CD14-positive monocyte (primary cell): ENCODE data around the gene NRAS. TPM values are rescaled to one million over a fixed set of nuclear protein-coding genes. Genes with fewer than 3 reads are reported as not detected.

ENCODE experiments used
- DNase-seq, 3 donors: peaks; one replicate each; pipeline ENCODE4 v3.0.0-alpha.2; 2011 to 2022
- H2AFZ ChIP-seq: 2 replicates; pipeline ENCODE4 v1.6.0; 2012; ENCODE audit warnings: mild to moderate bottlenecking, low read depth, low read length, inconsistent platforms; ENCODE audit not compliant: insufficient read depth, poor library complexity, severe bottlenecking
- H3K27ac ChIP-seq, 2 donors: 1 replicate in 1 of 2; 2 replicates in 1 of 2; pipeline ENCODE4 v1.5.1; 2012 to 2013; ENCODE audit warnings: low read length in 2 of 2, control low read depth in 1 of 2, inconsistent platforms in 1 of 2, low read depth in 1 of 2, mild to moderate bottlenecking in 1 of 2
- H3K27me3 ChIP-seq, 2 donors: one replicate each; pipeline versions ENCODE4 v1.6.0 to v1.6.1; 2011 to 2013; ENCODE audit warnings: low read length in 2 of 2; ENCODE audit not compliant: control insufficient read depth in 2 of 2, insufficient read depth in 2 of 2
- H3K36me3 ChIP-seq, 2 donors: replicated peaks in 1 of 2; 1 replicate in 1 of 2; 2 replicates in 1 of 2; pipeline versions ENCODE4 v1.5.1 to v1.6.1; 2012 to 2013; ENCODE audit warnings: low read length in 2 of 2, control low read depth in 1 of 2, inconsistent platforms in 1 of 2, mild to moderate bottlenecking in 1 of 2; ENCODE audit not compliant: insufficient read depth in 2 of 2, control insufficient read depth in 1 of 2
- H3K4me1 ChIP-seq, 2 donors: 1 replicate in 1 of 2; 2 replicates in 1 of 2; pipeline versions ENCODE4 v1.5.1 to v1.6.1; 2012 to 2013; ENCODE audit warnings: low read length in 2 of 2, control low read depth in 1 of 2, inconsistent platforms in 1 of 2, mild to moderate bottlenecking in 1 of 2, moderate library complexity in 1 of 2; ENCODE audit not compliant: insufficient read depth in 2 of 2, control insufficient read depth in 1 of 2
- H3K4me2 ChIP-seq: replicated peaks from 2 replicates; pipeline ENCODE3; 2012; ENCODE audit warnings: low read length, moderate library complexity, mild to moderate bottlenecking; ENCODE audit not compliant: poor library complexity, severe bottlenecking; ENCODE audit errors: extremely low read depth
- H3K4me3 ChIP-seq, 3 experiments: fragments of 200-600 bp in 1 of 3; sonication (generic) in 1 of 3; replicated peaks in 1 of 3; 1 replicate in 2 of 3; 2 replicates in 1 of 3; pipeline ENCODE4 v1.5.1; 2011 to 2013; ENCODE audit warnings: low read length in 3 of 3, mild to moderate bottlenecking in 3 of 3, control low read depth in 2 of 3, low read depth in 2 of 3, inconsistent platforms in 1 of 3, moderate library complexity in 1 of 3
- H3K79me2 ChIP-seq: 2 replicates; pipeline ENCODE4 v1.6.0; 2012; ENCODE audit warnings: mild to moderate bottlenecking, control low read depth, inconsistent platforms, low read length, moderate library complexity; ENCODE audit not compliant: insufficient read depth
- H3K9ac ChIP-seq: 2 replicates; pipeline ENCODE4 v1.6.0; 2017; ENCODE audit warnings: low read length, mild to moderate bottlenecking; ENCODE audit not compliant: insufficient read depth, poor library complexity, severe bottlenecking
- H3K9me3 ChIP-seq, 2 donors: replicated peaks in 1 of 2; 1 replicate in 1 of 2; 2 replicates in 1 of 2; pipeline versions ENCODE4 v1.5.1 to v1.6.1; 2012 to 2013; ENCODE audit warnings: low read length in 2 of 2, control low read depth in 1 of 2; ENCODE audit not compliant: control insufficient read depth in 1 of 2, insufficient read depth in 1 of 2
- H4K20me1 ChIP-seq: 2 replicates; pipeline ENCODE4 v1.6.0; 2012; ENCODE audit warnings: mild to moderate bottlenecking, low read length, control low read depth, moderate library complexity; ENCODE audit not compliant: insufficient read depth
- H3K27ac Mint-ChIP-seq, 7 donors: one replicate each; pipeline ENCODE4 v1.8.0; 2020; ENCODE audit warnings: mild to moderate bottlenecking in 7 of 7, mixed read lengths in 7 of 7, moderate library complexity in 6 of 7, inconsistent platforms in 2 of 7
- H3K27me3 Mint-ChIP-seq, 3 donors: one replicate each; pipeline ENCODE4 v1.8.0; 2021 to 2022; ENCODE audit warnings: low read depth in 3 of 3, mild to moderate bottlenecking in 3 of 3, mixed read lengths in 3 of 3, moderate library complexity in 3 of 3, inconsistent platforms in 1 of 3
- H3K36me3 Mint-ChIP-seq, 2 donors: one replicate each; pipeline ENCODE4 v1.8.0; 2020; ENCODE audit warnings: mixed read lengths in 2 of 2, inconsistent platforms in 1 of 2, mild to moderate bottlenecking in 1 of 2
- H3K4me1 Mint-ChIP-seq: one replicate; pipeline ENCODE4 v1.8.0; 2020; ENCODE audit warnings: mild to moderate bottlenecking, mixed read lengths
- H3K4me3 Mint-ChIP-seq, 2 donors: one replicate each; pipeline ENCODE4 v1.8.0; 2020; ENCODE audit warnings: mild to moderate bottlenecking in 2 of 2, mixed read lengths in 2 of 2, moderate library complexity in 1 of 2
- H3K9me3 Mint-ChIP-seq, 7 donors: one replicate each; pipeline ENCODE4 v1.8.0; 2020 to 2022; ENCODE audit warnings: mixed read lengths in 7 of 7, mild to moderate bottlenecking in 6 of 7, moderate library complexity in 6 of 7, inconsistent platforms in 2 of 7
- CTCF ChIP-seq: fragments of 200-600 bp; IDR thresholded peaks from one replicate; pipeline ENCODE4 v1.8.0; 2022; ENCODE audit warnings: antibody characterized with exemption, mild to moderate bottlenecking
- WGBS: methylation state at CpG from one replicate; pipeline ENCODE4 v1.1.5; 2013; ENCODE audit warnings: missing lambda C conversion rate; ENCODE audit not compliant: insufficient coverage; 5-methylcytosine and 5-hydroxymethylcytosine counted together
- intact Hi-C, 2 donors: fragments of 100-400 bp; cut with micrococcal nuclease; formaldehyde crosslinking; loops; one replicate each; pipeline versions ENCODE4 v1.15.0 to v1.15.1; 2023
- polyA plus RNA-seq, 3 donors: library from polyadenylated mRNA; depleted of rRNA in 1 of 3; unstranded in 2 of 3; stranded (reverse) in 1 of 3; fragments of 300-500 nt in 2 of 3; fragments of >200 nt in 1 of 3; fragmentation: Illumina TruSeq in 2 of 3; gene quantifications; 1 replicate in 2 of 3; 2 replicates in 1 of 3; pipeline ENCODE4 v1.2.3, GENCODE V29; 2012 to 2021

NRAS gene
- polyA plus RNA-seq, 3 donors = 12.2 to 42.7 (median 40.8) TPM

- Histone ChIP-seq H3K79me2 (no peaks in the 10 kb centered on the region), H2AFZ (no peak overlapping the region), H3K9me3 (no peaks in the 10 kb centered on the region), H3K9ac (no peak overlapping the region), H3K4me1 (peaks cover 10 to 14% of the 10 kb centered on the region in 2 donors), H3K36me3 (no peaks in the 10 kb centered on the region), H3K27me3 (peaks cover 4 to 27% of the 10 kb centered on the region in 2 donors), H3K4me3 (no peak overlapping the region), H3K4me2 (no peak overlapping the region), H4K20me1 (no peaks in the 10 kb centered on the region), H3K27ac (no peak overlapping the region)
- intact Hi-C loops = no loop called here
- Mint-ChIP-seq H3K4me1 (peaks cover 13% of the 10 kb centered on the region), H3K4me3 (peak overlapping the region in 1 of 2 donors; percentile 9), H3K36me3 (peaks cover 0 to 2% of the 10 kb centered on the region in 2 donors), H3K27ac (no peak overlapping the region), H3K9me3 (no peaks in the 10 kb centered on the region), H3K27me3 (peaks cover 28 to 39% (median 31%) of the 10 kb centered on the region in 3 donors)
- 87% methylated on average over 3 of the region's 9 CpGs for WGBS
- TF ChIP-seq CTCF = peak; percentile 40
- no peak for DNase-seq
Observed at GRCh38 chr1:114671011-114671938, 45.3 kb downstream of the NRAS start.

- Histone ChIP-seq H4K20me1 (no peaks in the 10 kb centered on the region), H2AFZ (peak overlapping the region; percentile 99), H3K4me1 (peaks cover 10 to 14% of the 10 kb centered on the region in 2 donors), H3K9me3 (no peaks in the 10 kb centered on the region), H3K36me3 (no peaks in the 10 kb centered on the region), H3K4me3 (peak overlapping the region; percentile 44 to 84 (median 57)), H3K27me3 (peaks cover 4 to 27% of the 10 kb centered on the region in 2 donors), H3K79me2 (no peaks in the 10 kb centered on the region), H3K4me2 (peak overlapping the region; percentile 84), H3K9ac (peak overlapping the region; percentile 62), H3K27ac (no peak overlapping the region)
- H3K27ac Mint-ChIP-seq = peak overlapping the region in 5 of 7 donors; percentile 47 to 74 (median 60)
- peaks cover 27 to 41% (median 31%) of the 10 kb centered on the region in 3 donors for H3K27me3 Mint-ChIP-seq
- peak; percentile 86 to 89 (median 88) for DNase-seq
- peaks cover 0 to 2% of the 10 kb centered on the region in 2 donors for H3K36me3 Mint-ChIP-seq
- WGBS = 0% methylated on average over 30 of the region's 45 CpGs
- intact Hi-C loops = no loop called here
- no peak for TF ChIP-seq CTCF
- peaks cover 13% of the 10 kb centered on the region for H3K4me1 Mint-ChIP-seq
- peak overlapping the region; percentile 88 to 93 for H3K4me3 Mint-ChIP-seq
- H3K9me3 Mint-ChIP-seq = no peaks in the 10 kb centered on the region
Observed at GRCh38 chr1:114670083-114671010, 46.2 kb downstream of the NRAS start.
